Measurements from ENCODE around the gene LRIG3. TPM values are rescaled to one million over a fixed set of nuclear protein-coding genes. Genes with fewer than 3 reads are reported as not detected.
"Not testable (repeated sequence)": the region's sequence is repeated elsewhere in the genome, so short reads cannot be mapped to it uniquely, and the experiment has no call there.

The LRIG3 gene
- total RNA-seq, 1 donor from 2014 or later, result 3.8 TPM

DNA sequence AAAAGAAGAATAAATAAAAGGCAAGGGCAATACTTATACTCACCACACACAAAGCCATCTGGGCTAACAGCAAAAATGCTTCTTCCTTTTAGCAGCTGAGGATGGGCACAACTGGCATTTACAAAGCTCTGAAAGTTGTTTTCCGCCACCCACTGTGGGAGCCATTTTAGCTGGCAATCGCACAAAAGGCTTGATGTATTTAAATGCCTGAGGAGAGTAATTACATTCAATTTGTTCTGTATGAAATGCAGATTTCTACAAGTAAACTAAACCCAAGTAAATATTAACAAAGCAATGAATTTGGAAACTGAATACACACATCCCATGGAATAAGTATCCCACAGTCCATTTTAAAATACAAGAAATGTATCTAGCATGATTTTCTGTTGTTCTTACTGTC, 37.5 kb downstream of the LRIG3 start:
- DNase-seq (ENCODE audit: missing footprints) (no peak), ATAC-seq (no peak)
- intact Hi-C loops (cut with DNase I), result no loop called here

DNA sequence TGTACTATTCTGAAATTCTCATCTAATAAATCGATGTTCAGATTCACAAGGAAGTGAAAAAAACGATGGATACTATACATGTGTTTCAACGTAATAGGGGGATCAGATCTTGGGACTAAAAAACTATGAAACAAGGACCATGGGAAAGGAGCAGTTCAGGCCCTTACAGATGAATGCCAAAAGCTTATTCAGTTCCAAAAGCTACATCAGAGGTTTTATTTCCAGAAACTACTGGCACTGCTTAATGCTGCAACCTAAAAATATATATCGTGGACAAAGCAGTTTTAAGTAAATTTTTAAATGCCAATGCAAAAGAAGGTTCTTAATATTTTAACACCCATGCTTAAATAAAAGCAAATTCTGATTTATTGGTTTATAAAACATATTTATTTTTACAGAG, 38.5 kb downstream of the LRIG3 start:
- intact Hi-C loops (cut with DNase I), result no loop called here
- DNase-seq (ENCODE audit: missing footprints) (no peak), ATAC-seq (no peak)

DNA sequence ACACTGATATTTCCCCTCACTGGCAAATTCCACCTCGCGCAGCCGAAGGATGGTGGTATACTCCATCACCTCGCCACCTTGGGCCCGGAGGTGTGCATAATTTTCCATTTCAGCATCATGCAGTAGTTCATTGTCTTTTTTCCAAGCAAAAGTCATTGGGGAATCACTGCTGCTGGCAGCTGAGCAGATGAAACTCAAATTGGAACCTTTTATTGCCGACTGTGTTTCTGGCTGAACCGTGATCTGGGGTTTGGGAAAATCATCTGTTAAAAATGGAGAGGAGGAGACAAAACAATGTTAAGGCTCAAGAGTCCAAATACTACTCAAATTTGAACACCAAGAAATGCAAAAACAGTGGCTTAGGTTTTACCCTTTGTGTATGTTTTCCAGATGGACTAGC, 39.7 kb downstream of the LRIG3 start:
- ATAC-seq (no peak), DNase-seq (ENCODE audit: missing footprints) (no peak)
- intact Hi-C loops (cut with DNase I), result no loop called here

DNA sequence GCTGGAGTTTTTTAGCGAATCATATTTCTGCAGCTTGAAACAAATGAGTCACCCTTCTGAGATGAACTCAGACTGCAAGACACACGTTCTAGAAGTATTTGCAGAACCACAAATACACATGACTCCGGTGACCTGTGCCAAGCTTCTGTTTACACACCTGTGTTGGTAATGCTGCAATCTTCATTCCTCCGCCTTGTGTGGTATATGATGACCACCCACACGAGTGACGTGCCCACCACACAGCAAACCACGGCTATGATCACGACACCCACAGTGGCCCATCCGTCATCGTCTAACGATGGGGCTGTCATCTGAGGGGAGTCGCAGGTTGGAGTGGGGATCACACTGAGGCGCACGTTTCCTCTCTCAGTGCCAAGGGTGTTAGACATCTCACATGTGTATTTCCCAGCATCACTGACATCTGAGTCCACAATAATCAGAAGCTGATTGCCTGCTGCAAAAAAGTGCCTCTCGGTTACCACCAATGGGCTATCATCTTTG, 43.0 kb downstream of the LRIG3 start:
- no peak for ATAC-seq
- intact Hi-C loops (cut with DNase I), result no loop called here
- no peak for DNase-seq (ENCODE audit: missing footprints)

DNA sequence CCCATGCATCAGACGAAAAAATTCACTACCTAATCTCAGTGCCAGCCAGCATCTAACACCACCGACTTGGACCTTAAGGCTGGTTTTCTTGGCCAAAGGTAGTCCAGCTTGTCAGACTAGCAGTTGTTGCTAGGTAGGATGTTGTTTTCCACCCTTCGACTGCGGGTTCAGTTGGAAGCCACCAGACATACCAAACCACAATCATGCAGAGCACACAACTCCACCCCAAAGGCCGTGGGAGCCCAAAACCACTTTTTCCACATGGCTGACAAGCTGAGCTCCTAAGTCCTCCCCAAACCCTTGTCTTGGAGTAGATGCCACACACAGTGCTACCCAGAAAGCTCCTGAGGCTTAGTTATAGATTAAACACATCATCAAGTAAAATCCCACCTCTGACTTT, 46.8 kb downstream of the LRIG3 start:
- intact Hi-C loops (cut with DNase I), result no loop called here
- DNase-seq (ENCODE audit: missing footprints) (no peak), ATAC-seq (no peak)

DNA sequence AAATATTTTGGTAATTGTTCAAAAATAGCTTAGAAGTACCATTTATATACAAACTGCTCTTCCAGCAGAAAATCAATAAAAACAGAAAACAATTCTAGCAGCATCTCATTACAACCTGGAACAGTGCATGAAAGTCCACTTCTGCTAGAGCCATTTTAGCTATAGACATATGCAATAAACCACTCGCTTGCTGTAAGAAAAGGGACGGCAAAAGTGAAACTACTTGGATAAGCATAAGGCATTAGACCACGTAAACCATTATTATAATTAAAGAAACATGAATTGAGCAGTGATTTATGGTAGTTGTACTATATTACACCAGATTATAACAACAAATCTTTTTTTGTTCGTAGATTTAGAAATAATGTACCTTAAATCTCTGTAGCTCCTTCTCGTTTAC, 48.7 kb downstream of the LRIG3 start:
- intact Hi-C loops (cut with DNase I), result no loop called here
- ATAC-seq (no peak), DNase-seq (ENCODE audit: missing footprints) (no peak)

DNA sequence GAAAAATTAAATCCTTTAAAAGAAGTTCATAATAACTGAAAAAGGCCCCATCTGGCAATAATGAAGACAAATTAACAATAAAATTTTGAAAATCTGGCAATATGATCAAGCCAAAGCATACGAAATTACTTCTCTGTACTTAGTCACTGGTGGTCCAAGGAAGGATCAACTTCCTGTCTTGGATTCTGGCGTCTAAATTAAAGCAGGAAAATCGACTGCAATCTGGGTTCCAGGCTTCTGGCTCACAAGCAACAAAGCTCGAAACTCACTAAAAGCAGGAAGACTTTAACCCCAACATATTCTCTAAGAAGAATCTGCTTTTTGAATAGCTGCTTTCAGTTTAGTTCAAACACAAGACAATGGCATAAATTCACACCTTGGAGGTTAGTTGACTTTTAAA, 49.7 kb downstream of the LRIG3 start:
- intact Hi-C loops (cut with DNase I), result no loop called here
- ATAC-seq (no peak), DNase-seq (ENCODE audit: missing footprints) (no peak)

DNA sequence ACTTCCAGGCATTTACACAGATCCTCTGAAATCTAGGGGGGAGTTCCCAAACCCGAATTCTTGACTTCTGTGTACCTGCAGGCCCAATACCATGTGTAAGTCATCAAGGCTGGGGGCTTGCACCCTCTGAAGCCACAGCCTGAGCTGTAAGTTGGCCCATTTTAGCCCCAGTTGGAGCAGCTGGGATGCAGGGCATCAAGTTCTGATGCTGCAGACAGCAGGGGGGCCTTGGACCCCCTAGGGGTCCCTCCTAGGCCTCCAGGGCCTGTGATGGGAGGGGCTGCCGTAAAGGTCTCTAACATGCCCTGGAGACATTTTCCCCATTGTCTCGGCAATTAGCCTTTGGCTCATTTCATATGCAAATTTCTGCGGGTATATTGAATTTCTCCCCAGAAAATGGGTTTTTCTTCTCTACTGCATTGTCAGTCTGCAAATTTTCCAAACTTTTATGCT, 59.5 kb downstream of the LRIG3 start:
- ATAC-seq (no peak), DNase-seq (ENCODE audit: missing footprints) (no peak)
- intact Hi-C loops (cut with DNase I), result no loop called here

DNA sequence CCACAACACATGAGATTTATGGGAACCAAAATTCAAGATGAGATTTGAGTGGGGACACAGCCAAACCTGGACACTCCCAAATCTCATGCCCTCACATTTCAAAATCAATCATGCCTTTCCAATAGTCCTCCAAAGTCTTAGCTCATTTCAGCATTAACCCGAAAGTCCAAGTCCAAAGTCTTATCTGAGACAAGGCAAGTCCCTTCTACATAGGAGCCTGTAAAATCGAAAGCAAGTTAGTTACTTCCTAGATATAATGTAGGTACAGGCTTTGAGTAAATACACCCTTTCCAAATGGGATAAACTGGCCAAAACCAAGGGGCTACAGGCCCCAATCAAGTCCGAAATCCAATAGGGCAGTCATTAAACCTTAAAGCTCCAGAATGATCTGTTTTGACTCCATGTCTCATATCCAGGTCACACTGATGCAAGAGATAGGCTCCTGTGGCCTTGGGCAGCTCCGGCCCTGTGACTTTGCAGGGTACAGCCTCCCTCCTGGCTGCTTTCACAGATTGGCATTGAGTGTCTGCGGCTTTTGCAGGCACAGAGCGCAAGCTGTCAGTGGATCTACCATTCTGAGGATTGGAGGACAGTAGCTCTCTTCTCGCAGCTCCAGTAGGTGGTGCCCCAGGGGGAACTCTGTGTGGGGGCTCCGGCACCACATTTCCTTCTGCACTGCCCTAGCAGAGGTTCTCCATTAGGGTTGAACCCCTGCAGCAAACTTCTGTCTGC, 60.1 kb downstream of the LRIG3 start:
- intact Hi-C loops (cut with DNase I), result no loop called here
- DNase-seq (ENCODE audit: missing footprints) (no peak), ATAC-seq (no peak)

DNA sequence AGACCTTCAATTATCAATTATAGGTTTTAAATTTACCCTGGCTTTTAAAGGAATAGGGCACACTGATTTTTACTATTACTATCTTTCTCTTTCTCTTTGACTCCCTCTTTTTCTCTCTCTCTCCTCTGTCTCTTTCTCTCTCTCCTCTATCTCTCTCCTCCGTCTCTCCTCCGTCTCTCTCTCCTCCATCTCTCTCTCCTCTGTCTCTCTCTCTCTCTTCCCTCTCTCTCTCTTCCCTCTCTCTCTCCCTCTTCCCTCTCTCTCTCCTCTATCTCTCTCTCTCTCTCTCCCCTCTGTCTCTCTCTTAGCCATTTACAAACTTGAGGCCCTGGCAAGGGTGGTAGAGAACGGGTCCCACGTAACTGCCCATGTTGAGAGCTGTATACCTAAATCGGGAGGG, 62.3 kb downstream of the LRIG3 start:
- intact Hi-C loops (cut with DNase I), result no loop called here
- DNase-seq (ENCODE audit: missing footprints) (no peak), ATAC-seq (no peak)

DNA sequence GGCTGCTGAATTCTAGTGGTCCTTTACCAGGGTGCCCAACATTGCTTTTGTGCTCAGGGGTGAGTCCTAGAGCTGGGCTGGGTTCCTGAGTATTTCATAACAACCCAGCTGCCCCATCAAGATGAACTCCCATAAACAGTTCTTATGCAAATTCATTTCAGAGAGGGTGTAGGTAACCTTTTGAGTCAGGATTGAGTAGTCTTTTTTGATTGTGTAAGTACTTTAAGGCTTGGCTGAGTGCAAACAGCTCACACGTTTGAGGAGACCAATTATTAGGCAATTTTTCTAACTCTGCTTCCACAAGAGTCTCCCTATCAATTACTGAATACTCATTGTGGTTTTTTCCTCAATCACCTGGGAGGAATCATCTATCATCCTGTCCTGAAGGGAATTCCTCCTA, 63.1 kb downstream of the LRIG3 start:
- intact Hi-C loops (cut with DNase I); DNase-seq (ENCODE audit: missing footprints); ATAC-seq: not testable (repeated sequence)

DNA sequence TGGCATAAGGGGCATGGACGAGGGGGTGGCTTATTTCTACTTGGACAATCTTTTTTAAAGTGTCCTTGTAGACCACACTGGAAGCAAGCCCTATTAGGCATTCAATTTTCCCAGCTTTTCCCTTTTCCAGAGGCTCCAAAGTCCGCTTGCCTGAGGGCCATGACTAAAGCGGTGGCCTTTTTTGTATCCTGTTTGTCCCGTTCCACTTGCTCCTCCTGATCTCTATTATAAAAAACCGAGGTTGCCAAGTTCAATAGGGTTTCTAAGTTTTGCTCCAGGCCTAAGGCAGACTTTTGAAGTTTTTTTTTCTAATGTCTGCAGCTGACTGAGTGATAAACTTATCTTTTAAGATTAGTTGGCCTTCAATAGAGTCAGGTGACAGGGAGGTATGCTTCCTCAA, 64.7 kb downstream of the LRIG3 start:
- intact Hi-C loops (cut with DNase I); ATAC-seq; DNase-seq (ENCODE audit: missing footprints): not testable (repeated sequence)

DNA sequence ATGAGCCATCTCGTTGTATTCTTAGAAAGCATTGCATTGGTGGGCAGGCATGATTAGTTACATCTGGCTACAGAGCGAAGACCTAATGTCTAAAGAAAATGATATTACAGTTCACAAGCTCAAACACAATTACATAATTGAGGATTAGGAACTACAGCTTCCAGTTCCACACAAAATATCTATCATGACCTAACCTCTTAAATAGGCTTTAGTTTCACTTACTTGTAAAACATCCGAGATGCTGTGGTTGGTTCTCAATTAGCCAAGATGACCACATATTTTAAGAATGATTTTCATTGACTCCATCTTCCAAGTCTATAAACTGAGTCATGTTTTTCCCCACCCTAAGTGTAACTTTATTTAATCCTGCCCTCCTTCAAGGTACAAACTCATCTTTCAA, 69.5 kb downstream of the LRIG3 start:
- DNase-seq (ENCODE audit: missing footprints), result no peak
- intact Hi-C loops (cut with DNase I), result no loop called here

DNA sequence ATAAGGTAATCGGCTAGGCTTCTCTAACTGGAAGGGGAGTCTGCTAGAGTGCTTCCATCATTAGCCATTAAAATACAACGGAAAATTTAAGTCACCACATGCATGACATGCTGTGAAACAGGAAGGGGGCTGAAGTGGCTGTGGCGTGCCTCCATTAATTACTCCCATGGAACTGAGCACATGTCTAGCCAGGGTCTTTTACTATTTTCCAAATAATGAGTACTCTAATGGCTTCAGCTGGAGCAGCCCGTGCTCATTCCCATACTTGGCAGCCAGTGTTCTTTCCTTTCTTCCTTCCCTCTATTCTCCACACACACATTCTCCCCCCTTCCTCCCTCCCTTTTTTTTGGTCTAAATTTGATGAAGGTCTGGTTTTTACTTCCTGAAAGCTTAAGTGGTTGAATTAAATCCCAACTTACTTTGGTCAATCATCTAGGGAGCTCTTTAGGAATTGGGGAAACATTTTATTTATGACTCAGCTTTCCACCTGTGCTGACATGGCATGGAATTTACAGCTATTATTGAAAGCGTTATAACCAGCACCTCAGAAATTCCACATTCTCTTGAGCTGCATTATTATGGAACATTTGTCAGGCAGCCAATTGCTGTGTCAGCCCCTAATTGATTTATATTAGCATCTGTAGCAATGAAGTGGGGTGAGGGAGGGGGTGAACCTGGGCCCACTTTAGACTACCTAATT, 72.3 kb downstream of the LRIG3 start:
- no peak for DNase-seq (ENCODE audit: missing footprints)

More for the DNA sequence above, 69.5 kb downstream of the LRIG3 start:
- no peak for ATAC-seq

DNA sequence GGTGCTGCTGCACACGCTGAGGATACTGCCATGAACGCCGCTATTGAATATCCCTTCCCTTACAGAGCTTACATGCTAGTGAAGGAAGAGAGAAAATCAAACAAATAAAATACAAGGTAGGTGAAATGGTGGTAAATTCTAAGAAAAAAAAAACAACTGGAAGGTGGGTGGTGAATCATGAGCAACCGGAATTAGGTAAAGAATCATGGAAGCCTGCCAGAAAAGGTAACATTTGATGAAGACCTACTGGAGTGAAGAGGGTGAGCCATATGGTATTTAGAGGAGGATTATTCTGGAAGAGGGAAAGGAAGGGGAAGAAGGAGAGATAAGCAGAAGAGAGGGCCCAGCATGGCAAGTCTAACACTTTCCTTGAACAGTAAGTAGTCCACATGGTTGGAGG, 76.1 kb downstream of the LRIG3 start:
- intact Hi-C loops (cut with DNase I), result no loop called here
- DNase-seq (ENCODE audit: missing footprints) (no peak), ATAC-seq (no peak)

More for the DNA sequence above, 72.3 kb downstream of the LRIG3 start:
- ATAC-seq, result no peak
- intact Hi-C loops (cut with DNase I), result no loop called here

DNA sequence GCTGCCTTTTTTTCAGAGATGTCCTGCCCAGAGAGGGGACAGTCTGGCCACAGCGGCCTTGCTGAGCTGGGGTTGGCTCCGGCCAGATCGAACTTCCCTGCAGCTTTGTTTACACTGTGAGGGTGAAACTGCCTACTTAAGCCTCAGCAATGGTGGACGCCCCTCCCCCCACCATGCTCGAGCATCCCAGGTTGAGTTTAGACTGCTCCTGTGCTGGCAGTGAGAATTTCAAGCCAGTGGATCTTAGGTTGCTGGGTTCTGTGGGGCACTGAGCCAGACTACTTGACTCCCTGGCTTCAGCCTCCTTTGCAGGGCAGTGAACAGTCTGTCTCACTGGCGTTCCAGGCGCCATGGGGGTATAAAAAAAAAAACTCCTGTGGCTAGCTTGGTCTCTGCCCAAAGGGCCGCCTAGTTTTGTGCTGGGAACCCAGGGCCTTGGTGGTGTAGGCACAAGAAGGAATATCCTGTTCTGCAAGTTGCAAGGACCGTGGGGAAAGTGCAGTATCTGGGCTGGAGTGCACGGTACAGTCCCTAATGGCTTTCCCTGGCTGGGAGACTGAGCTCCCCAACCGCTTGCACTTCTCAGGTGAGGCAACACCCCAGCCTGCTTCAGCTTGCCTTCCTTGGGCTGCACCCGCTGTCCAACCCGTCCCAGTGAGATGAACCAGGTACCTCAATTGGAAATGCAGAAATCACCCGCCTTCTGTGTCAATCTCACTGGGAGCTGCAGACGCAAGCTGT, 79.1 kb downstream of the LRIG3 start:
- peak; percentile 79 for ATAC-seq
- DNase-seq (ENCODE audit: missing footprints), result no peak
- intact Hi-C loops (cut with DNase I), result no loop called here

DNA sequence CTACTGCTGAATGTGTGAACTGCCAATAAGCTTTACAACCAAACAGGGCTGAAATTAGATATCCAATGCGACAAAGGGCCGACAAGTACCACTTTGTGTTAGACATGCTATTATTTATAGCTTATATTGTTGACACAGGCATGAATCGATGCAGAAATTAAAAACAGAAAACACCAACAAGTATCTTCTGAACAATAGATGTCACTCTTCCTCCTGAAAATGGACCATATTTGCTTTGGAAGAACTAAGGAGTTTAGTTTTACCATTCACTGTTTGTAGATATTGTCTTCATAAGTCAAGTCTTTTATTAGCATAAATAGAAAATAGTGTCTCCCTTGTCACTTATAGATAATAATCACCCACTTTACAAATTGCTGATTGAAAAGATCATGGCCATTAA, 86.5 kb downstream of the LRIG3 start:
- ATAC-seq (no peak), DNase-seq (ENCODE audit: missing footprints) (no peak)
- intact Hi-C loops (cut with DNase I), result loop anchor here (10.0 kb wide), 1 partner anchor 251 kb away; no protein-coding TSS in a partner anchor

DNA sequence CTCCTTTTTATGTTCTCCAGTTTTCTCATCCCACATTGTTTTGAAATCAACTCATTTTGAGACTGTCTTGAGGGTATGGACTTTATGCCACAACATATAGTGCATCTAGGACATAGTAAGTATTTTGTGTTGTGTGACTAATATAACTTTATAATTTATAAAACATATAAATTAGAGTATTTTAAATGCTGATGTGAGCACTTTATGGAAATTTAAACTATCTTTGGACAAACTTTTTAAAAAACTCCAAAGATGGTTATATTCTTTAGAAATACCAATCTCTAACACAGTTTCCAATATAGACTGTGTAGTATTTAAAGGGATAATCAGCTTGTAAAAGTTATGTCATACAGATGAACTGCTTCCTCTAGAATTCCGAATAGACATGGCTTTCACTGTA, 87.4 kb downstream of the LRIG3 start:
- ATAC-seq (no peak), DNase-seq (ENCODE audit: missing footprints) (no peak)
- intact Hi-C loops (cut with DNase I), result loop anchor here (10.0 kb wide), 1 partner anchor 252 kb away; no protein-coding TSS in a partner anchor
